Neuronal stem cell (in vitro differentiated cells): ENCODE results near the gene ASXL2.

Source experiments
- DNase-seq: peaks from one replicate; pipeline ENCODE4 v3.0.0-alpha.2; 2013; ENCODE audit warnings: low spot score
- H2AFZ ChIP-seq: one replicate; pipeline ENCODE4 v1.6.1; 2013; ENCODE audit warnings: mild to moderate bottlenecking, low read length, inconsistent platforms
- H2AK5ac ChIP-seq: 2 replicates; pipeline ENCODE4 v1.6.1; 2013; ENCODE audit warnings: low read depth, mild to moderate bottlenecking, inconsistent platforms, low read length, moderate library complexity, mixed read lengths
- H2BK120ac ChIP-seq: 2 replicates; pipeline ENCODE4 v1.6.1; 2013; ENCODE audit warnings: low read depth, mild to moderate bottlenecking, inconsistent platforms, low read length, moderate library complexity, mixed read lengths
- H2BK12ac ChIP-seq: one replicate; pipeline ENCODE4 v1.6.1; 2013; ENCODE audit warnings: low read length, inconsistent platforms
- H2BK15ac ChIP-seq: 2 replicates; pipeline ENCODE4 v1.6.1; 2013; ENCODE audit warnings: mild to moderate bottlenecking, low read length, inconsistent platforms, mixed read lengths
- H2BK5ac ChIP-seq: one replicate; pipeline ENCODE4 v1.6.1; 2013; ENCODE audit warnings: inconsistent platforms, mild to moderate bottlenecking, low read length, moderate library complexity
- H3K14ac ChIP-seq: one replicate; pipeline ENCODE4 v1.6.1; 2013; ENCODE audit warnings: low read length, inconsistent platforms
- H3K18ac ChIP-seq: 2 replicates; pipeline ENCODE4 v1.6.1; 2013; ENCODE audit warnings: low read length, inconsistent platforms
- H3K23ac ChIP-seq: 2 replicates; pipeline ENCODE4 v1.6.1; 2013; ENCODE audit warnings: low read depth, mild to moderate bottlenecking, mixed read lengths, low read length, inconsistent platforms; ENCODE audit not compliant: poor library complexity
- H3K27ac ChIP-seq: replicated peaks from 3 replicates; pipeline ENCODE4 v1.5.1; 2013; ENCODE audit warnings: low read length, inconsistent platforms
- H3K27me3 ChIP-seq, 3 experiments: 2 replicates each; pipeline ENCODE4 v1.6.1; 2013; ENCODE audit warnings: low read length in 3 of 3, mild to moderate bottlenecking in 2 of 3, inconsistent platforms in 1 of 3, low read depth in 1 of 3, mixed read lengths in 1 of 3, moderate library complexity in 1 of 3; ENCODE audit not compliant: control insufficient read depth in 3 of 3, insufficient read depth in 3 of 3
- H3K36me3 ChIP-seq, 2 donors: replicated peaks in 1 of 2; 2 replicates each; pipeline ENCODE4 v1.6.1; 2013; ENCODE audit warnings: low read length in 2 of 2; ENCODE audit not compliant: control insufficient read depth in 2 of 2, insufficient read depth in 2 of 2
- H3K4ac ChIP-seq: 2 replicates; pipeline ENCODE4 v1.6.1; 2013; ENCODE audit warnings: inconsistent platforms, mild to moderate bottlenecking, low read length, moderate library complexity
- H3K4me1 ChIP-seq, 2 donors: 1 replicate in 1 of 2; 2 replicates in 1 of 2; pipeline ENCODE4 v1.6.1; 2013; ENCODE audit warnings: low read length in 2 of 2, low read depth in 1 of 2; ENCODE audit not compliant: control insufficient read depth in 2 of 2, insufficient read depth in 1 of 2
- H3K4me2 ChIP-seq: one replicate; pipeline ENCODE4 v1.6.1; 2013; ENCODE audit warnings: mild to moderate bottlenecking, low read length, inconsistent platforms; ENCODE audit not compliant: insufficient read depth, poor library complexity, severe bottlenecking
- H3K4me3 ChIP-seq, 2 donors: 2 replicates each; pipeline ENCODE4 v1.5.1; 2013; ENCODE audit warnings: low read length in 2 of 2, mild to moderate bottlenecking in 2 of 2, inconsistent platforms in 1 of 2, moderate library complexity in 1 of 2
- H3K79me1 ChIP-seq: one replicate; pipeline ENCODE4 v1.6.1; 2013; ENCODE audit warnings: low read depth, mild to moderate bottlenecking, inconsistent platforms, low read length, moderate library complexity
- H3K9ac ChIP-seq: one replicate; pipeline ENCODE4 v1.6.1; 2013; ENCODE audit warnings: mild to moderate bottlenecking, low read depth, low read length, inconsistent platforms; ENCODE audit not compliant: poor library complexity
- H3K9me3 ChIP-seq, 2 donors: replicated peaks in 1 of 2; 2 replicates each; pipeline versions ENCODE3 to v1.6.1; 2013; ENCODE audit warnings: low read length in 2 of 2, mild to moderate bottlenecking in 2 of 2, inconsistent platforms in 1 of 2, low read depth in 1 of 2, mixed read lengths in 1 of 2, moderate library complexity in 1 of 2; ENCODE audit not compliant: control insufficient read depth in 2 of 2, insufficient read depth in 1 of 2
- H4K8ac ChIP-seq: one replicate; pipeline ENCODE4 v1.6.1; 2013; ENCODE audit warnings: low read depth, mild to moderate bottlenecking, inconsistent platforms, low read length, moderate library complexity
- H4K91ac ChIP-seq: one replicate; pipeline ENCODE4 v1.6.1; 2013; ENCODE audit warnings: low read length, low read depth, mild to moderate bottlenecking, inconsistent platforms; ENCODE audit not compliant: poor library complexity
- WGBS, 2 donors: extraction: QIAGEN DNeasy Blood & Tissue Kit; methylation state at CpG; one replicate each; pipeline ENCODE4 v1.1.7; 2013; ENCODE audit warnings: missing lambda C conversion rate in 2 of 2, mixed read lengths in 1 of 2; ENCODE audit not compliant: insufficient read length in 2 of 2, insufficient replicate concordance in 1 of 2; ENCODE audit errors: extremely low coverage in 2 of 2; 5-methylcytosine and 5-hydroxymethylcytosine counted together

The ASXL2 gene

GRCh38 chr2:25797620-25798488 lies 80.4 kb downstream of the ASXL2 start:
- no peaks in the 10 kb centered on the region for H3K79me1 ChIP-seq
- no peak overlapping the region for H2BK120ac ChIP-seq
- WGBS, 2 donors = no CpG with 5 or more reads among the region's 5 CpGs
- H4K8ac ChIP-seq = no peak overlapping the region
- H2AK5ac ChIP-seq = no peak overlapping the region
- H3K27ac ChIP-seq = no peak overlapping the region
- no peak overlapping the region for H2BK15ac ChIP-seq
- H3K27me3 ChIP-seq = no peaks in the 10 kb centered on the region
- no peak overlapping the region for H3K23ac ChIP-seq
- H3K9ac ChIP-seq = no peak overlapping the region
- no peak overlapping the region for H2AFZ ChIP-seq
- no peak overlapping the region for H3K4ac ChIP-seq
- H3K4me1 ChIP-seq = peaks cover 0 to 5% of the 10 kb centered on the region in 2 donors
- peaks cover 0 to 3% of the 10 kb centered on the region in 2 donors for H3K9me3 ChIP-seq
- H2BK12ac ChIP-seq = no peak overlapping the region
- H3K4me2 ChIP-seq = no peak overlapping the region
- H3K4me3 ChIP-seq = no peak overlapping the region
- no peak overlapping the region for H2BK5ac ChIP-seq
- H3K36me3 ChIP-seq = peaks cover 0 to 40% of the 10 kb centered on the region in 2 donors
- H4K91ac ChIP-seq = no peak overlapping the region
- H3K14ac ChIP-seq = no peak overlapping the region
- DNase-seq = no peak
- H3K18ac ChIP-seq = no peak overlapping the region

- H3K9ac ChIP-seq = no peak overlapping the region
- H2BK5ac ChIP-seq = no peak overlapping the region
- H3K4me3 ChIP-seq = no peak overlapping the region
- H3K4me2 ChIP-seq = no peak overlapping the region
- no peak overlapping the region for H4K91ac ChIP-seq
- H3K27ac ChIP-seq = no peak overlapping the region
- no peak overlapping the region for H2AK5ac ChIP-seq
- no peak overlapping the region for H2BK12ac ChIP-seq
- H3K14ac ChIP-seq = no peak overlapping the region
- H2BK15ac ChIP-seq = no peak overlapping the region
- no peak overlapping the region for H3K4ac ChIP-seq
- H3K27me3 ChIP-seq = no peaks in the 10 kb centered on the region
- no peaks in the 10 kb centered on the region for H3K79me1 ChIP-seq
- no peak overlapping the region for H2AFZ ChIP-seq
- peaks cover 0 to 30% of the 10 kb centered on the region in 2 donors for H3K36me3 ChIP-seq
- no peak overlapping the region for H3K23ac ChIP-seq
- no peaks in the 10 kb centered on the region for H3K9me3 ChIP-seq
- H3K18ac ChIP-seq = no peak overlapping the region
- no peak overlapping the region for H2BK120ac ChIP-seq
- no peaks in the 10 kb centered on the region for H3K4me1 ChIP-seq
- no peak overlapping the region for H4K8ac ChIP-seq
- DNase-seq = no peak
- WGBS, 2 donors = no CpG with 5 or more reads among the region's 4 CpGs
Observed at GRCh38 chr2:25794544-25795276, 83.6 kb downstream of the ASXL2 start.

GRCh38 chr2:25790074-25790790 lies 88.1 kb downstream of the ASXL2 start:
- Histone ChIP-seq H3K23ac (no peak overlapping the region), H3K18ac (no peak overlapping the region), H2BK120ac (no peak overlapping the region), H2AFZ (no peak overlapping the region), H3K4me2 (no peak overlapping the region), H2BK5ac (no peak overlapping the region), H3K4me1 (no peaks in the 10 kb centered on the region), H3K4ac (no peak overlapping the region), H3K36me3 (peaks cover 0 to 15% of the 10 kb centered on the region in 2 donors), H3K14ac (no peak overlapping the region), H3K27ac (no peak overlapping the region), H4K91ac (no peak overlapping the region), H3K27me3 (no peaks in the 10 kb centered on the region), H2AK5ac (no peak overlapping the region), H2BK12ac (no peak overlapping the region), H3K4me3 (no peak overlapping the region), H4K8ac (no peak overlapping the region), H3K79me1 (no peaks in the 10 kb centered on the region), H2BK15ac (no peak overlapping the region), H3K9ac (no peak overlapping the region), H3K9me3 (no peaks in the 10 kb centered on the region)
- no CpG with 5 or more reads among the region's 5 CpGs for WGBS, 2 donors
- no peak for DNase-seq

- Histone ChIP-seq H2BK5ac (no peak overlapping the region), H3K4me2 (no peak overlapping the region), H3K79me1 (no peaks in the 10 kb centered on the region), H3K27ac (no peak overlapping the region), H3K14ac (no peak overlapping the region), H3K27me3 (no peaks in the 10 kb centered on the region), H2BK12ac (no peak overlapping the region), H3K4ac (no peak overlapping the region), H4K91ac (no peak overlapping the region), H3K4me1 (no peaks in the 10 kb centered on the region), H3K4me3 (no peak overlapping the region), H4K8ac (no peak overlapping the region), H3K36me3 (peaks cover 0 to 9% of the 10 kb centered on the region in 2 donors), H3K9ac (no peak overlapping the region), H2AK5ac (no peak overlapping the region), H2BK120ac (no peak overlapping the region), H3K9me3 (no peaks in the 10 kb centered on the region), H3K18ac (no peak overlapping the region), H2AFZ (no peak overlapping the region), H3K23ac (no peak overlapping the region), H2BK15ac (no peak overlapping the region)
- no peak for DNase-seq
- no CpG with 5 or more reads among the region's 3 CpGs for WGBS, 2 donors
Observed at GRCh38 chr2:25788457-25788856, 89.8 kb downstream of the ASXL2 start.
